ENCODE measurements around the gene PIAS4. TPM values are rescaled to one million over a fixed set of nuclear protein-coding genes. Genes with fewer than 3 reads are reported as not detected.
"Not testable (repeated sequence)": the region's sequence is repeated elsewhere in the genome, so short reads cannot be mapped to it uniquely, and the experiment has no call there.

Gene PIAS4, protein sequence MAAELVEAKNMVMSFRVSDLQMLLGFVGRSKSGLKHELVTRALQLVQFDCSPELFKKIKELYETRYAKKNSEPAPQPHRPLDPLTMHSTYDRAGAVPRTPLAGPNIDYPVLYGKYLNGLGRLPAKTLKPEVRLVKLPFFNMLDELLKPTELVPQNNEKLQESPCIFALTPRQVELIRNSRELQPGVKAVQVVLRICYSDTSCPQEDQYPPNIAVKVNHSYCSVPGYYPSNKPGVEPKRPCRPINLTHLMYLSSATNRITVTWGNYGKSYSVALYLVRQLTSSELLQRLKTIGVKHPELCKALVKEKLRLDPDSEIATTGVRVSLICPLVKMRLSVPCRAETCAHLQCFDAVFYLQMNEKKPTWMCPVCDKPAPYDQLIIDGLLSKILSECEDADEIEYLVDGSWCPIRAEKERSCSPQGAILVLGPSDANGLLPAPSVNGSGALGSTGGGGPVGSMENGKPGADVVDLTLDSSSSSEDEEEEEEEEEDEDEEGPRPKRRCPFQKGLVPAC
- total RNA-seq = 10 to 100 TPM; 39.4 to 58.6 TPM

DNA sequence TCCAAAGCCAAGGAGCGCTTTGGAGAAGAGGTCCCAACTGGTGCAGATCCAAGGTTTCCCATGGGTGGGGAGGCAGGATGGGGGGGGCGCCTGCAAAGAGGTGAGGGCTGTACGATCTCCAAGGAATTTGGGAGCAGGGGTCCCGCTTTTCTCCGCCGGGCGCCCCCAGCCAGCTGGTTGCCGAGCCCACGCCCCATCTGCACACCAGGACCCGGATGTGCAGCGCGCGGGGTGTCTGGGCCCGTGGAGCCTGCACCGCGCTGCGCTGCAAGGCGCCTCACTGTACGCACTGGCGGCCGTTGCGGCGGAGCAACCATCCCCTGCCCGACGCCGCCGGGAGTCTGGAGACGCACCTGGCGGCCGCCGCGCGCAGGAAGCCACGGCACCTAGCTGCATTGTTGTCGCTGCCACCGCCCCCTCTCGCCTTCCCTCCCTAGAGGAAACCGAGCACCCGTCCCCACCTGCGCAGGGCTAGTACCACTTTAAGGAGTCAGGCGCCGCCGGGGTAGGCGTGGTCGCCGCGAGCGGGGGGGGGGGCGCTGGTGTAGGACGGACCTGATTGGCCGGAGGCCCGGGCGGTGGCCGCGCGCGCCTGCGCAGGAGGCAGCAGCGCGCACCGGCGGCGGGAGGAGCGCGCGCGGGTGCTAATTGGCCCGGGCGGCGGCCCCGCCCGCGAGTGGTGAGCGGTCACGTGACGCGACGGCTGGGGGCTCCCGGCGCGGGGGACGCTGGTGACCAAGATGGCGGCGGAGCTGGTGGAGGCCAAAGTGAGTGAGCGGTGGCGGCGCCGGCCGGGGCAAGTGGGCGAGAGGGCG is at the start of gene PIAS4:
Gene PIAS4 (plus strand): TSS at position 716 of the 815 bp plus-strand sequence. CDS start 25 bp downstream, at position 741.
- Mint-ChIP-seq H3K27me3 (no peaks in the 10 kb centered on the region), H3K9me3 (no peaks in the 10 kb centered on the region), H3K4me3 (peak within 1 kb of the TSS; percentile 88), H3K36me3 (no peaks in the 10 kb centered on the region), H3K4me1 (ENCODE audit: low read depth in 2 of 2) (peaks cover 15 to 18% of the 10 kb centered on the region in 2 donors), H3K27ac (peak within 1 kb of the TSS; percentile 70 to 88)
- peak; percentile 95 to 97 for ATAC-seq
- DNase-seq (ENCODE audit: low spot score) = peak; percentile 98

DNA sequence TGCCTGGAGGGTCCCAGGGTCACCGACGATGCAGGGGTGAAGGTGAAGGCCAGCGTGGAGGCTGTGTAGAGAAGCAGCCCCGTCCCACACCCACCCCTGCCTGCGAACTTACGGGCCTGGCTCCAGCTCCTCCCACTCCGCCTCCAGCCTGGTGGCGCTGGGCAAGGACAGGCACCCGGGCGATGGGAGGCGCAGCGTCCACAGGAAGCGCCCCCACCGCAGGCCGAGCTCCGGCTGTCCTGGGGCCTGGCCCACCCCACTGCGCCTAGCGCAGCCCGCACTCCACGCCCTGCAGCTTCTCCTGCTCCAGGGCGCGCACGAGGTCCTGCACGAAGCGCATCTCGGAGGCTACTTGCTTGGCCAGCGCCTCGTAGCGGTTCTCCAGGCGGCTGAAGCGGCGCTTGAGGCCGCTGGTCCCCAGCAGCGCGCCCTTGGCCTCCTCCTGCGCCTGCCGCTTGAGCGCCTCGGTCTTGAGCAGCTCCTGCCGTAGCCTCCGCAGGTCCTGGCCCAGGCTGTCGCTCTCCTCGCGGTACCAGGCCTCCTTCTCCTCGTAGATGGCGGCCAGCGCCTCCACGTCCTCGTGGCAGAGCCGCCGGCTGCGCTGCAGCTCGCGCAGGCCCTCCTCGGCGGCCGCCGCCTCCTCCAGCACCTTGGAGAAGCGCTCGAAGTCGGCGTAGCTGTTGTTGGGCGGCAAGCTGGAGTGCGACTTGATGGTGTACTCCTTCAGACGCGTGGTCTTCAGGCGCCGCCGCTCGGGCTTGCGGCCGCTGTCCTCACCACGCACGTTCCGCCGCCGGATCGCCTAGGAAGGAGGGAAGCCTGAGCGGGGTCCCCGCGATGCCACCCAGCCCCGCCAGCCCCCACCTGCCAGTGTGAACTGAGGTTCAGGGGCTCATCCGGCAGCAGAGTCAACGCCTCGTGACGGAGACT is 48.4 kb upstream of the PIAS4 start:
- Mint-ChIP-seq H3K27me3 (no peaks in the 10 kb centered on the region), H3K4me3 (no peak overlapping the region), H3K27ac (no peak overlapping the region), H3K4me1 (ENCODE audit: low read depth in 2 of 2) (no peaks in the 10 kb centered on the region), H3K9me3 (no peaks in the 10 kb centered on the region), H3K36me3 (no peaks in the 10 kb centered on the region)
- DNase-seq (ENCODE audit: low spot score) (no peak), ATAC-seq (peak in 1 of 2 donors; percentile 34)

DNA sequence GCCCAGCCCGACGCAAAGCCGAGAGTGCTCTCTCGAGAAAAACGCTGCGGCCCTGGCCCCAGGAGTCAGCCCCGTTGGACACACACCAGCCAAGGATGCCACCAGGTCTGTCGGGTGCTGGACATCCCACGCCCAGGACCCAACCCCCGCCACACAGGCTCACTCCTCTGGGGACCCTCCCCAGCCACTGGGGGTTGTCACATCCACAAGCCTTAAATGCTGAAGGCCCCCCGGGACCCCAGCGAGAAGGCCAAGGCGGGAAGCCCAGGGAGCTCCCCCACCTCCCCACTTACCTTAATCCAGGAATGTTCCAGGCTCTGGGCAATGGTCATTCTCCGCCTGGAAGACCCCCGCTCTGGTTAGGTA is 47.8 kb upstream of the PIAS4 start:
- H3K9me3 Mint-ChIP-seq = no peaks in the 10 kb centered on the region
- no peaks in the 10 kb centered on the region for H3K36me3 Mint-ChIP-seq
- DNase-seq (ENCODE audit: low spot score) (no peak), ATAC-seq (no peak)
- H3K4me3 Mint-ChIP-seq = no peak overlapping the region
- H3K4me1 Mint-ChIP-seq (ENCODE audit: low read depth in 2 of 2) = no peaks in the 10 kb centered on the region
- H3K27ac Mint-ChIP-seq = no peak overlapping the region
- H3K27me3 Mint-ChIP-seq = no peaks in the 10 kb centered on the region

DNA sequence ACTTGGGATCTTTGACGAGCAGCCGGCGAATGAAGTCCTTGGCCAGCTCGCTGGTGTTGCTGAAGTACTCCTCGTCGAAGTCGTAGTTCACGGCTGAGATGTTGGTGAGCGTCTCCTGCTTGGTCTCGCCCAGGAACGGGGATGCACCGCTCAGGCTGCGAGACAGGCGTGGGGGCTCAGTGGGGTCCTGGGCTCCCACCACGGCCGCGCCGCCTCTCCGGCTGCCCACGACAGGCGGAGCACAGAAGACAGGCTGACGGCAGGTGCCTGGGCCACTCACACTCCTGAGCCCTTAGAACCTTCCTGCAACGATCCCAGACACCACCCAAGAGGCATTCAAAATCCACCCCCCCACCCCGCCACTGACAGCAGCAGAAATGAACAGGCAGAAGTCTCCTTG is 46.5 kb upstream of the PIAS4 start:
- ATAC-seq (no peak), DNase-seq (ENCODE audit: low spot score) (no peak)
- Mint-ChIP-seq H3K4me3 (no peak overlapping the region), H3K4me1 (ENCODE audit: low read depth in 2 of 2) (no peaks in the 10 kb centered on the region), H3K9me3 (no peaks in the 10 kb centered on the region), H3K27ac (no peak overlapping the region), H3K36me3 (no peaks in the 10 kb centered on the region), H3K27me3 (no peaks in the 10 kb centered on the region)

DNA sequence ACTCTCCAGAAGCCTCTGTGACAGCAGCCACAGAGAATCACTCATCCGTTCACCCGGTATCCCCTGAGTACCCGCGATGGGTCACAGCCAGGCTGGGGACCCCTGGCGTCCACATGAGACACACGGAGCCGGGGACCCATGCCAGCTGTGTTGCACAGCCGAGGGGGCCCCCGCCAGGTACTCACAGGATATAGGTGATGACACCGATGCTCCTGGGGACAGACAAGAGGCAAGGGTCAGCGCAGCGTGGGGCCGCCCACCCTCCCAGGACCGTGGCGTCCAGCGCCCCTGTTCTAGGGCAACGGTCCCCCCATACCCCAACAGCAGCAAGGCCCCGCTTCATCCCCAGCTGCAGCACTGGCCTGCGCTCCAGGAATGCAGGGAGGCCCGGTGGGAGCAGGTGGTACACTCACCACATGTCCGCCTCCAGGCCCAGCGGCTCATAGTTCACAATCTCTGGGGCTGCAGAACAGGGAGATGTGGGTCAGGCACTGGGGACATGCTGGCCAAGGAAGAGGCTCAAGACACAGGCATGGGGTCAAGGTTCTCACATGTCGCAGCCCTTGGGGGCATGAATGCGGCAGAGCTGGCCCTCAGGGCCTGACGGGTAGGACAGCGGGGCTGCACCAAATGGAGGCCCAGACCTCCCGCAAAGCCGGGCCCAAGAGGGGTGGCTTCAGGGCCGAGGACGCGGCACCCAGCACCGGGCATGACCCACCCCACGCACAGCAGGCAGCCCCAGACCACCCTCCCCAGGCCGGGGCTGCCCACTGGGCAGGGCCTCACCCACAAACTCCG is 43.9 kb upstream of the PIAS4 start:
- Mint-ChIP-seq H3K27ac (no peak overlapping the region), H3K9me3 (no peaks in the 10 kb centered on the region), H3K36me3 (no peaks in the 10 kb centered on the region), H3K27me3 (no peaks in the 10 kb centered on the region), H3K4me1 (ENCODE audit: low read depth in 2 of 2) (peaks cover 0 to 7% of the 10 kb centered on the region in 2 donors), H3K4me3 (no peak overlapping the region)
- DNase-seq (ENCODE audit: low spot score) (no peak), ATAC-seq (peak in 1 of 2 donors; percentile 21)

DNA sequence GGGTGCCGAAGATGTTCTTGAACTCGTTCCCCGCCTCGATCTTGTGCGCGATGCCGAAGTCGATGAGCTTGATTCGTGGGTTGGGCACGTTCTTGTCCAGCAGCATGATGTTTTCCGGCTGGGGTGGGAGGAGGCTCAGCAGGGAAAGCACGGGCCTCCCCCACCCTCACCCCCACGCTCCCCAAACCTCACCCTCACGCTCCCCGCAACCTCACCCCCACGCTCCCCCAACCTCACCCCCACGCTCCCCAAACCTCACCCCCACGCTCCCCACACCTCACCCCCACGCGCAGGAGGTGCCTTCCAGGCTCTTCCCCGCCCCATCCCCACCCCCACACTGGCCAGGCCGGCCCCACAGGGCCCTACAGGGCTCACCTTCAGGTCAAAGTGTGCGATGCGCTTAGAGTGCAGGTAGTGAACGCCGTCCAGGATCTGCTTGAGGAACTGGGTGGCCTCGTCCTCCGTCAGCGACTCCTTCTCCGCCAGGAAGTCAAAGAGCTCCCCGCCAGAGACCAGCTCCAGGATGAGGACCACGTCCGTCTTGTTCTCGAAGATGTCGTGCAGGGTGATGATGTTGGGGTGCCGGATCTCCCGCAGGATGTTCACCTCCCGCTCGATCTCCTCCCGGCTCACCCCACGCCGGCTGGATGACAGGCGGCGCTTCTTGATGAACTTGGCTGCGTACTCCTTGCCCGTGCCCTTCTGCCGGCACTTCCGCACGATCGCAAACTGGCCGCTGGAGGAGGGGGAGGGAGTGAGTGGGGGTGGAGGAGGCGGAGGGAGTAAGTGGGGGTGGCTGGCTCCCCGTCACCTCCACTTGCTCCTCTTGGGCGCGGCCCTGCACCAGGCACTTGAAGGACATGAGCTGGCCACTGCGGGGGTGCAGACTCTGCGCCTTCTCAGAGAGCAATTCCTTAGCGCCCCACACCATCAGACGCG is 43.0 kb upstream of the PIAS4 start:
- H3K27ac Mint-ChIP-seq = no peak overlapping the region
- peaks cover 2 to 10% of the 10 kb centered on the region in 2 donors for H3K4me1 Mint-ChIP-seq (ENCODE audit: low read depth in 2 of 2)
- no peak overlapping the region for H3K4me3 Mint-ChIP-seq
- DNase-seq (ENCODE audit: low spot score) (no peak), ATAC-seq (peak in 1 of 2 donors; percentile 8)
- no peaks in the 10 kb centered on the region for H3K36me3 Mint-ChIP-seq
- H3K27me3 Mint-ChIP-seq = no peaks in the 10 kb centered on the region
- H3K9me3 Mint-ChIP-seq = no peaks in the 10 kb centered on the region

DNA sequence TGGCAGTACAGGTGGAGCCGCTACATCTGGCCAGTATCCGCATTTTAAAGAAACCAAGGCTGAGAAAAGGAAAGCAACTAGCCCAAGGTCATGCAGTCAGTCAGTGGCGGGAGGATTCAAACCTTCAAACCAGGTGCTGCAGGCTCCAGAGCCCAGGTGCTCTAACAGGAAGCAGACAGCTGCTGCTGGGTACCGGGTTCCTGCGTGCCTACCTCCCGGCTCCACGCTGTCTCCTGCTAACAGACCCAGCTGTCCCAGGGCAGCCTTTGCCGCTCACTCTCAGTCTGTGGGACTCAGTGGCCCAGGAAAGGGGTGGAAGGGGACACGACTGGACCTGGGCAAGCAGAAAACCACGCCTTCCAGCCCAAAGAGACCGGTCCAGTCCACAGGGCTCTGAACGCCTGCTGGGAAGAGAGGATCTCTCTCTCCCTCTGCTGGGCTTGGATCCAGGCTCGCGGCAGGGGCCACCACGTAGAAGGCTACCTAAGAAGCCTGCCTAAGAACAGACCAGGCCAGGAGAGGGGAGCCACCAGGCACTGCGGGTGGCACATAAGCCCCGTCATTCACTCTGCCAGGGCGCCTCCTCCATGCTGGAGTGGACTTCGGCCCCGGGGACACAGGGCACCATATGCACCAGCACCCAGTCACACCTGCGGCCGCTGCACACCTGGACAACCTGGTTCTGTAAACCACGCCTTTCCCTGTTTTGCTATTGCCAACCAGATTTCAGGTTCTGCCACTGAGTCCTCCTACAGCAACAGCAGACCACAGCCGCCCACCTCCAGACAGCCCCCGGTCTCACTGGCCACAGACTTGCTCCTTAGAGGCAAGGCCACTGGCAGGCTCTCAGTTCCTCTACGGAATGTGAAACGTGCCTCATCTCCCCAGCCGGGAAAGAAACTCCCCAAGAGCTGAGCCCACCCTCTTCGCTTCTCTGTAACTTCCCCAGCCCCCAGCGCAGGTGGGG is 41.2 kb upstream of the PIAS4 start:
- Mint-ChIP-seq H3K36me3 (peaks cover 4% of the 10 kb centered on the region), H3K27me3 (no peaks in the 10 kb centered on the region), H3K4me1 (ENCODE audit: low read depth in 2 of 2) (peaks cover 13 to 25% of the 10 kb centered on the region in 2 donors), H3K4me3 (no peak overlapping the region), H3K27ac (peak overlapping the region in 1 of 2 donors; percentile 60), H3K9me3 (no peaks in the 10 kb centered on the region)
- DNase-seq (ENCODE audit: low spot score) (no peak), ATAC-seq (no peak)

DNA sequence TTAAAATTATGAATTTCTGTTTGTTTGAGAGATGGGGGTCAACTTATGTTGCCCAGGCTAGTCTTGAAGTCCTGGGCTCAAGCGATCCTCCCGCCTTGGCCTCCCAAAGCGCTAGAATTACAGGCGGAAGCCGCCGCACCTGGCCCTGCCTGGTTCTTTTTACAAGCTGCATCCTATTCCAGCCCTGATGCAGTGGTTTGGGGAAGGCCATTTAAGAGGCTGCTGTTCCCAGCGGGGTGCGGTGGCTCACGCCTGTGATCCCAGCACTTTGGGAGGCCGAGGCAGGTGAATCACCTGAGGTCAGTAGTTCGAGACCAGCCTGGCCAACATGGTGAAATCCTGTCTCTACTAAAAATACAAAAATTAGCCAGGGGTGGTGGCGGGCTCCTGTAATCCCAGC is 39.6 kb upstream of the PIAS4 start:
- not testable (repeated sequence) for H3K36me3 Mint-ChIP-seq; H3K27ac Mint-ChIP-seq; ATAC-seq; H3K27me3 Mint-ChIP-seq; H3K4me3 Mint-ChIP-seq; H3K9me3 Mint-ChIP-seq; DNase-seq (ENCODE audit: low spot score)
- H3K4me1 Mint-ChIP-seq (ENCODE audit: low read depth in 2 of 2) = peaks cover 13 to 26% of the 10 kb centered on the region in 2 donors

DNA sequence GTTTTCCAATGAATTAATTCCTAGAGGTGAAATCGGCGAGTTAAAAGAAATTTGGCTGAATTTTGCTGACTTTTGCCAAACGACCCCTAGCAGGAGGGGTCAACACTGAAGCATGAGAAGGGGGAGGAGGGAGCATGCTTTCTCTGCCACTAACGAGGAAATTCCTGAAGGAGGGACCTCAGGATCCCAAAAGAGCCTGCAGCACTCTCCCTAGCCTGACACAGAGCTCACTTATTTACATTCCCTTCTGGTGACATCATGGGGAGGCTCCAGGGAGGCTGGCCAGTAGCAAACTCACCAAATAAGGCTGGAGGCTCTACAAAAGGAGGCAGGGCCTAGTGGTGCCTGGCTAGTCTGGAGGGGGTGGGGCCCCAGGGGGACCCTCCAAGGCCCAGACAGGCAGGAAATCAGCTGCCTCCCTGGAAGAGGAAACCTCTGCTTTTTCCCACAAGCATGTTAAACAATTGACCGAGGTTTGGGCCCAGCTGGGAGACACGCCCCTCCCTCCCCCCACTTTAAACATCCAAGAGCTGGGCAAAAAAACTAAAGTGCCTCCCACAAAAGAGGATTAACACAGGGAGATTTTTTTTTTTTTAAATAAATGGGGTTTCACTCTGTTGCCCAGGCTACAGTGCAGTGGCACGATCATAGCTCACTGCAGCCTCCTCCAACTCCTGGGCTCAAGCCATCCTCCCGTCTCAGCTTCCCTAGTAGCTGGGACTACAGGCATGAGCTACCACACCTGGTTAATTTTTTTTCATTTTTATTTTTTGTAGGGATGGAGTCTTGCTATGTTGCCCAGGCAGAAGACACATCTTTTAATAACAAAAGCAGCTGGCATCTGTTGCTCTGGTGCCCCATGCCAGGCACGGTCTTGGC is 38.7 kb upstream of the PIAS4 start:
- Mint-ChIP-seq H3K36me3 (peaks cover 4% of the 10 kb centered on the region), H3K4me1 (ENCODE audit: low read depth in 2 of 2) (peaks cover 13 to 26% of the 10 kb centered on the region in 2 donors), H3K27me3 (no peaks in the 10 kb centered on the region), H3K4me3 (peak overlapping the region; percentile 97), H3K9me3 (no peaks in the 10 kb centered on the region), H3K27ac (no peak overlapping the region)
- no peak for DNase-seq (ENCODE audit: low spot score)
- no peak for ATAC-seq

DNA sequence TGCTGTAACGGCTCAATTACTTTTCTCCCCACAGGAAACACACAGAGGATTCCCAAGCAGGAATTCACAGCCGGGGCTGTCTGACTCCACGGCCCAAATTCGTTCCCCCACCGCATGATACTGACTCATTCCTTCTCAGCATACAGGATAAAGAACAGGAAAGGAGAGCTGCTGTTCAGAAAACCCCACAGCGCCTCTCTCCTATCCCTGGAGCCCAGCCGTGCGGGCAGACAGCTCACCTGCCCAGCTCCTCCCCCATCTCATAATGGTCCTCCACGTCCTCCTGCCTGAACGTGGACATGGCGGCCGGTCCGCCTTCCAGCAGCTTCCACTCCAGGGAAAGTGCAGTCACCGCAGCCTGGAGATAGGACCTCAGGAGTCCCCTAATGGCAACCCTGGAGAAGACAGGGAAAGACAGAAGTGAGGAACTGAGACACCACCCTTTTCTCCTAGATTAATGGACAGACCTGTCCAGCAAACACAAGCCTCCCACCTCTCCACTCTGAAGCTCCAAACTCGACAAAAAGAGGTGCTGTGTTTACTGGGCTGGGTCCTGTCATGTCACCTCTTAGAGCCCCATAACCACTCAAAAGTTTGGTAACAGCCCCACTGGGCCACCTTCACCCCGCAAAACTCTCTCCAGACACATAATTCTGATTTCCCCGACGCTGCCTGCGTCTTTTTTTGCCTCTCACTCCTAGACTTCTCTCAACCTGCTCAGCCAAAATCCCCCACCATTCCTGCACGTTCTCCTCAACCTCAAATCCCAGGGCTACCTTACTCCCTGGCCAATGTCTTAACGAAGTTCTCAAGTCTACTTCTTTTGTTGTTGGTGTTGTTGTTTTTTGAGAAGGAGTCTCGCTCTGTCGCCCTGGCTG is 37.9 kb upstream of the PIAS4 start:
- DNase-seq (ENCODE audit: low spot score) = no peak
- Mint-ChIP-seq H3K9me3 (no peaks in the 10 kb centered on the region), H3K4me1 (ENCODE audit: low read depth in 2 of 2) (peaks cover 13 to 26% of the 10 kb centered on the region in 2 donors), H3K27me3 (no peaks in the 10 kb centered on the region), H3K36me3 (peaks cover 4% of the 10 kb centered on the region), H3K4me3 (peak overlapping the region; percentile 97), H3K27ac (peak overlapping the region; percentile 80 to 87)
- ATAC-seq = no peak

All from natural killer cell treated with Interleukin-12 subunit alpha and Interleukin-12 subunit beta and Interleukin-15 and Interleukin-18, amount 100 ng/mL, for 72 hours (primary cell).